Left lung (tissue), 14 donors: ENCODE measurements around the gene OR13F1. TPM values are rescaled to one million over a fixed set of nuclear protein-coding genes. Genes with fewer than 3 reads are reported as not detected.

ENCODE experiments used
- ATAC-seq: fragments of 200-7000 bp; cut with Tn5 transposase; one replicate; pipeline ENCODE4 v1.9.1; 2020; ENCODE audit warnings: moderate library complexity
- DNase-seq, 4 donors: peaks; one replicate each; pipeline ENCODE4 v3.0.0-alpha.2; 2013 to 2020
- H3K27ac ChIP-seq, 2 donors: fragments of 200-600 bp; sonication (generic) in 1 of 2; one replicate each; pipeline versions ENCODE4 v1.5.0 to v1.8.0; 2020 to 2021
- H3K27me3 ChIP-seq, 2 donors: fragments of 200-600 bp; sonication (generic) in 1 of 2; one replicate each; pipeline versions ENCODE4 v1.5.0 to v1.8.0; 2020 to 2021
- H3K36me3 ChIP-seq, 2 donors: fragments of 200-600 bp; sonication (generic) in 1 of 2; one replicate each; pipeline versions ENCODE4 v1.5.0 to v1.8.0; 2020 to 2021
- H3K4me1 ChIP-seq, 2 donors: fragments of 200-600 bp; one replicate each; pipeline ENCODE4 v1.8.0; 2021
- H3K4me3 ChIP-seq, 2 donors: fragments of 200-600 bp; sonication (generic) in 1 of 2; one replicate each; pipeline versions ENCODE4 v1.5.0 to v1.8.0; 2020 to 2021; ENCODE audit warnings: mild to moderate bottlenecking in 1 of 2
- H3K9me3 ChIP-seq, 2 donors: fragments of 200-600 bp; sonication (generic) in 1 of 2; one replicate each; pipeline versions ENCODE4 v1.5.0 to v1.8.0; 2020 to 2021
- CTCF ChIP-seq, 2 donors: fragments of 200-600 bp; sonication (generic) in 1 of 2; IDR thresholded peaks; one replicate each; pipeline versions ENCODE4 v1.5.0 to v1.8.0; 2021; ENCODE audit warnings: antibody characterized with exemption in 2 of 2
- intact Hi-C, 2 donors: fragments of 100-400 bp; cut with DNase I; formaldehyde crosslinking; loops; one replicate each; pipeline versions ENCODE4 v1.11.2 to v1.14.2; 2022
- long read RNA-seq, 12 donors: library from polyadenylated mRNA in 2 of 12; unstranded in 2 of 12; transcript quantifications; one replicate each; pipeline ENCODE4 v2.0.0 and lab custom pipeline, GENCODE V29; 2019 to 2026
- polyA plus RNA-seq, 6 donors: library from polyadenylated mRNA; unstranded; fragments of 120-200 nt; gene quantifications; one replicate each; pipeline ENCODE4 v1.2.1, GENCODE V29; 2013; ENCODE audit not compliant: insufficient read length in 6 of 6
- total RNA-seq, 2 donors: library from RNA; stranded (reverse); fragmentation: NEBNext Ultra II Directional; extraction: Animal tissue kit (Norgen Biotek cat#: 25700); gene quantifications; one replicate each; pipeline ENCODE4 v1.2.1, GENCODE V29; 2021
- donor health status: DM: no; HTN: yes; CAD: no.
- donor health status: DM: no; HTN: no; CAD: no.

Gene OR13F1, protein sequence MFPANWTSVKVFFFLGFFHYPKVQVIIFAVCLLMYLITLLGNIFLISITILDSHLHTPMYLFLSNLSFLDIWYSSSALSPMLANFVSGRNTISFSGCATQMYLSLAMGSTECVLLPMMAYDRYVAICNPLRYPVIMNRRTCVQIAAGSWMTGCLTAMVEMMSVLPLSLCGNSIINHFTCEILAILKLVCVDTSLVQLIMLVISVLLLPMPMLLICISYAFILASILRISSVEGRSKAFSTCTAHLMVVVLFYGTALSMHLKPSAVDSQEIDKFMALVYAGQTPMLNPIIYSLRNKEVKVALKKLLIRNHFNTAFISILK
- not detected for total RNA-seq
- not detected for polyA plus RNA-seq
- long read RNA-seq, donor 1: 0 reads
- long read RNA-seq, donor 2: 0 reads
- long read RNA-seq, donor 3: 0 reads
- long read RNA-seq, donor 4: 0 reads
- long read RNA-seq, donor 5: 0 reads
- long read RNA-seq, donor 6: 0 reads
- long read RNA-seq, donor 7: 0 reads
- long read RNA-seq, donor 8: 0 reads
- long read RNA-seq, donor 9: 0 reads
- long read RNA-seq, donor 10: 0 reads
- long read RNA-seq, donor 11: 0 reads
- long read RNA-seq, donor 12: 0 reads

DNA sequence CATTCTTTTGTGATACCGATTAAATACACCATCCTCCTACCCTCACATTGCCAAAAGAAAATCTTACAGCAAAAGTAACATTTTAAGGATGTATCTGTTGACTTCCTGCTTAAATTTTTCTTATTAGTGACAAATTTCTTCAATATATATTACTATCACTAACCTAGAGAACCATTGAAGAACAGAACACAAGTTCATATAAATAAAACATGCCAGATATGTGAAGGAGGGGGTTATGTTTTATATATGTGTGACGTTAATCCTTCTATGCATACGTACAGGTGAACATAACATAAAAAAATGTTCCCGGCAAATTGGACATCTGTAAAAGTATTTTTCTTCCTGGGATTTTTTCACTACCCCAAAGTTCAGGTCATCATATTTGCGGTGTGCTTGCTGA lies at the start of gene OR13F1:
TSS of gene OR13F1 (plus strand) at position 301 of the 400 bp plus-strand sequence. CDS start at position 301, 0 bp downstream.
- TF ChIP-seq CTCF (IDR thresholded peaks at IDR 0.05): no peak

GRCh38 chr9:104456831-104457230 lies 47.2 kb upstream of the OR13F1 start:
- H3K9me3 ChIP-seq: no peaks in the 10 kb centered on the region
- no peak for DNase-seq
- no peak for TF ChIP-seq CTCF (IDR thresholded peaks at IDR 0.05)
- H3K4me3 ChIP-seq: no peak overlapping the region
- intact Hi-C loops: no loop called here
- no peaks in the 10 kb centered on the region for H3K36me3 ChIP-seq
- no peaks in the 10 kb centered on the region for H3K27me3 ChIP-seq
- no peak overlapping the region for H3K27ac ChIP-seq
- ATAC-seq: no peak
- no peaks in the 10 kb centered on the region for H3K4me1 ChIP-seq

More for the DNA sequence above, at the start of gene OR13F1:
- Histone ChIP-seq H3K4me1 (no peaks in the 10 kb centered on the region), H3K36me3 (no peaks in the 10 kb centered on the region), H3K4me3 (no peak within 1 kb of the TSS), H3K27me3 (no peaks in the 10 kb centered on the region), H3K9me3 (no peaks in the 10 kb centered on the region), H3K27ac (no peak within 1 kb of the TSS)
- no peak for DNase-seq
- no peak for ATAC-seq
- intact Hi-C loops: no loop called here

DNA sequence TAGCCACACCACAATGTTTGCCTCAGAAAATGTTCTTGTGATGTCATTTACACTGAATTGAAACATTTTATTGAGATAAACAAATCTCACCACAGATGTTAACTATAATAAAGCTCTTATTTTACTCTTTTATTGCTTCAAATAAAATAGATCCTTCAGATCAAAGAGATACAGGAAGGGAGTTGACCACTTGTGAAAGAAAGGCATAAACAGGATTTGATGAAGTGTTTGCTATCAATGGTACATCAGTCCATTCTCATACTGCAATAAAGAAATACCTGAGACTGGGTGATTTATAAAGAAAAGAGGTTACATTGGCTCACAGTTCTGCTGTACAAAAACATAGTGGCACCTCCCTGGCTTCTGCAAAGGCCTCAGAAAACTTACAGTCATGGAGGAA lies 40.2 kb upstream of the OR13F1 start:
- no peak for TF ChIP-seq CTCF (IDR thresholded peaks at IDR 0.05)
- peaks cover 0 to 37% of the 10 kb centered on the region in 2 donors for H3K9me3 ChIP-seq
- intact Hi-C loops: no loop called here

DNA sequence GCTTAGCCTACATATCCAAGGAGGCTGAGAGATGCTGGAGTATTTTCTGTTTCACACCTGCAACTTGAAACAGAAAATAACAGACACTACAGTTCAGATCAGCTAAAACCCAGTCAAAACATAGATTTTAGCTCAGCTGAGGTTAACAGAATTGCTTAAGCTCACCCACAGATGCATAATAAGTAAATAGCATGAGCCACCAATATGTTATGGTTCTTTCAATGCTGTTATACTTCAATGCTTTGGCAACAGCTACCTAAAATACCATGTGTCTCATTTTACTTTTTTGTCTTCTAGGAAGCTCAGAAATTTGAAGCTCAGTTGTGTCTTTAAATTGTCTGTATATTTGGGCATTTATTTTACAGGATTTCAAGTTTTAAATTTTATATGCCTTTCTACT lies 35.8 kb upstream of the OR13F1 start:
- no peaks in the 10 kb centered on the region for H3K4me1 ChIP-seq
- no peaks in the 10 kb centered on the region for H3K27me3 ChIP-seq
- H3K4me3 ChIP-seq: no peak overlapping the region
- H3K9me3 ChIP-seq: peaks cover 0 to 34% of the 10 kb centered on the region in 2 donors
- intact Hi-C loops: no loop called here
- DNase-seq: no peak
- H3K36me3 ChIP-seq: no peaks in the 10 kb centered on the region
- no peak overlapping the region for H3K27ac ChIP-seq
- no peak for TF ChIP-seq CTCF (IDR thresholded peaks at IDR 0.05)
- ATAC-seq: no peak

More for the DNA sequence above, 40.2 kb upstream of the OR13F1 start:
- no peaks in the 10 kb centered on the region for H3K36me3 ChIP-seq
- DNase-seq (no peak), ATAC-seq (no peak)
- H3K4me1 ChIP-seq: no peaks in the 10 kb centered on the region
- H3K27me3 ChIP-seq: no peaks in the 10 kb centered on the region
- H3K4me3 ChIP-seq: no peak overlapping the region
- H3K27ac ChIP-seq: no peak overlapping the region

GRCh38 chr9:104482921-104483570 lies 21.0 kb upstream of the OR13F1 start:
- DNase-seq (no peak), ATAC-seq (no peak)
- Histone ChIP-seq H3K4me3 (no peak overlapping the region), H3K4me1 (no peaks in the 10 kb centered on the region), H3K27ac (no peak overlapping the region), H3K9me3 (no peaks in the 10 kb centered on the region), H3K36me3 (no peaks in the 10 kb centered on the region), H3K27me3 (no peaks in the 10 kb centered on the region)
- intact Hi-C loops: no loop called here
- TF ChIP-seq CTCF (IDR thresholded peaks at IDR 0.05): no peak
